Measurements from ENCODE around the gene GPR87. TPM values are rescaled to one million over a fixed set of nuclear protein-coding genes. Genes with fewer than 3 reads are reported as not detected.

The GPR87 gene, protein sequence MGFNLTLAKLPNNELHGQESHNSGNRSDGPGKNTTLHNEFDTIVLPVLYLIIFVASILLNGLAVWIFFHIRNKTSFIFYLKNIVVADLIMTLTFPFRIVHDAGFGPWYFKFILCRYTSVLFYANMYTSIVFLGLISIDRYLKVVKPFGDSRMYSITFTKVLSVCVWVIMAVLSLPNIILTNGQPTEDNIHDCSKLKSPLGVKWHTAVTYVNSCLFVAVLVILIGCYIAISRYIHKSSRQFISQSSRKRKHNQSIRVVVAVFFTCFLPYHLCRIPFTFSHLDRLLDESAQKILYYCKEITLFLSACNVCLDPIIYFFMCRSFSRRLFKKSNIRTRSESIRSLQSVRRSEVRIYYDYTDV
- not detected in 2 replicates for total RNA-seq (2011; cell fraction: chromatin; rRNA removed; ENCODE audit: low replicate concordance)
- not detected in 2 replicates for total RNA-seq (2011; cell fraction: nucleolus; rRNA removed)
- total RNA-seq (2011; cell fraction: nucleoplasm; rRNA removed), result not detected in 2 replicates
- total RNA-seq (2014; rRNA removed), result not detected in 2 replicates
- total RNA-seq (2014; rRNA removed; fragmentation: Illumina TruSeq; extraction: Trizol), result not detected in 2 replicates
- not detected in 2 replicates for total RNA-seq (2015; rRNA removed; fragmentation: Illumina TruSeq; extraction: Trizol)
- total RNA-seq (2021), result not detected in 2 replicates
- not detected in 2 replicates for polyA plus RNA-seq (2011; rRNA removed)
- polyA plus RNA-seq (2011; cell fraction: cytosol; rRNA removed), result not detected in 2 replicates
- not detected in 2 replicates for polyA plus RNA-seq (2011; cell fraction: nucleus; rRNA removed)
- not detected in 2 replicates for polyA plus RNA-seq (2012)
- not detected in 2 replicates for polyA plus RNA-seq (2014; fragmentation: Illumina TruSeq; extraction: Trizol)
- not detected for polyA plus RNA-seq (2014; fragmentation: Nextera tagmentation; extraction: Ambion mirVana)
- polyA plus RNA-seq (2014; rRNA removed), result not detected in 2 replicates
- polyA minus RNA-seq (2011; rRNA and poly(A)+ RNA removed), result not detected in 2 replicates
- not detected in 2 replicates for polyA minus RNA-seq (2011; cell fraction: cytosol; rRNA and poly(A)+ RNA removed)
- not detected in 2 replicates for polyA minus RNA-seq (2011; cell fraction: nucleus; rRNA and poly(A)+ RNA removed)
- percentile 8 among the genes with signal in this experiment for Bru-seq, nascent RNA
- BruChase-seq, experiment 1, labeled RNA remaining after a 2-hour chase, result not detected
- BruChase-seq, experiment 2, labeled RNA remaining after a 6-hour chase, result percentile 8 among the genes with signal in this experiment
- long read RNA-seq, experiment 1, result 0 reads
- long read RNA-seq, experiment 2, result 0 reads
- long read RNA-seq, experiment 3, result 0 reads

DNA sequence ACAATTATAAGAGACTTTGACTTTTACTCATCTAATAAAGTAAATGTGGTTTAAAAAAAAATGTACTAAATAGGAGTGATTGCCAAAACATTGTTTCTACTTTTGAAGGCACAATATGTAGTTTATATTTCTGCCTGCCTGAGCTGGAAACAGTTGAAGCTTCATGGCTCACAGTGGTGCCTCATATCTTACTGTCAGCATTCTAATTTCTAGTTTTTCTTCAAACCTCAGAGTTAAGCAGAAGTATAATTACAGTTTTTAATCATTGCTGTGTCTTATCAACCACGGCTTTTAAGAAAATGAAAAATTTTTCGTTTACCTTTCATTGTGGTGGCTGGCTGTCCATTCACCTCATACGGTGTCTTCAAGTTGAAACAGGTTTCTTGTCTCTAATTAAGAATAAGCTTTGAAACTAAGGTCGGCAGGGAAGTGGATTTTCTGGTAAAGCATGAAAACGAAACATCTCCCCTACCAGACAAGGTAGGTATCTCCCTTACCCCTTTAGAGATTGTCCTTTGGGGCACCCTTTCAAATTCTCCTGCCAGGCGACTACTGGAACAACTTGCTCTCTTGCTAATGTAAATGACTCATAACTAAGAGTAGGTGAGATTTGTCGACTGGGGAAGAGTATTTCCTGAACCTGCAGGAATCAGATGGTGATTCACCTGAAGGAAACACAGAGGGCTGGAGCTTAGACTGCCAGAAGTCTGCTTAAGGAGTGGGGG lies at the start of gene GPR87:
Gene GPR87 (minus strand): TSS at position 554 of the 725 bp plus-strand sequence. CDS start 16,720 bp downstream, outside the sequence.
- TF ChIP-seq ZNF217 (CRISPR knock-in tag; IDR thresholded peaks at IDR 0.05) (no peak), HNRNPLL (IDR thresholded peaks at IDR 0.05; ENCODE audit: low read depth, low read length, poor library complexity, severe bottlenecking) (no peak), MCM7 (IDR thresholded peaks at IDR 0.05) (no peak), ZNF224 (CRISPR knock-in tag; IDR thresholded peaks at IDR 0.05) (no peak), SIN3A (IDR thresholded peaks at IDR 0.05; ENCODE audit: borderline replicate concordance in 2 of 2, control insufficient read depth in 1 of 2, low read depth in 2 of 2, low read length in 2 of 2) (no peak), RUNX1 (IDR thresholded peaks at IDR 0.05; ENCODE audit: low read depth) (no peak)
- TF ChIP-seq, protein P1, sequence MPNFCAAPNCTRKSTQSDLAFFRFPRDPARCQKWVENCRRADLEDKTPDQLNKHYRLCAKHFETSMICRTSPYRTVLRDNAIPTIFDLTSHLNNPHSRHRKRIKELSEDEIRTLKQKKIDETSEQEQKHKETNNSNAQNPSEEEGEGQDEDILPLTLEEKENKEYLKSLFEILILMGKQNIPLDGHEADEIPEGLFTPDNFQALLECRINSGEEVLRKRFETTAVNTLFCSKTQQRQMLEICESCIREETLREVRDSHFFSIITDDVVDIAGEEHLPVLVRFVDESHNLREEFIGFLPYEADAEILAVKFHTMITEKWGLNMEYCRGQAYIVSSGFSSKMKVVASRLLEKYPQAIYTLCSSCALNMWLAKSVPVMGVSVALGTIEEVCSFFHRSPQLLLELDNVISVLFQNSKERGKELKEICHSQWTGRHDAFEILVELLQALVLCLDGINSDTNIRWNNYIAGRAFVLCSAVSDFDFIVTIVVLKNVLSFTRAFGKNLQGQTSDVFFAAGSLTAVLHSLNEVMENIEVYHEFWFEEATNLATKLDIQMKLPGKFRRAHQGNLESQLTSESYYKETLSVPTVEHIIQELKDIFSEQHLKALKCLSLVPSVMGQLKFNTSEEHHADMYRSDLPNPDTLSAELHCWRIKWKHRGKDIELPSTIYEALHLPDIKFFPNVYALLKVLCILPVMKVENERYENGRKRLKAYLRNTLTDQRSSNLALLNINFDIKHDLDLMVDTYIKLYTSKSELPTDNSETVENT (CRISPR knock-in tag; IDR thresholded peaks at IDR 0.05), result no peak
- TF ChIP-seq, protein P2, sequence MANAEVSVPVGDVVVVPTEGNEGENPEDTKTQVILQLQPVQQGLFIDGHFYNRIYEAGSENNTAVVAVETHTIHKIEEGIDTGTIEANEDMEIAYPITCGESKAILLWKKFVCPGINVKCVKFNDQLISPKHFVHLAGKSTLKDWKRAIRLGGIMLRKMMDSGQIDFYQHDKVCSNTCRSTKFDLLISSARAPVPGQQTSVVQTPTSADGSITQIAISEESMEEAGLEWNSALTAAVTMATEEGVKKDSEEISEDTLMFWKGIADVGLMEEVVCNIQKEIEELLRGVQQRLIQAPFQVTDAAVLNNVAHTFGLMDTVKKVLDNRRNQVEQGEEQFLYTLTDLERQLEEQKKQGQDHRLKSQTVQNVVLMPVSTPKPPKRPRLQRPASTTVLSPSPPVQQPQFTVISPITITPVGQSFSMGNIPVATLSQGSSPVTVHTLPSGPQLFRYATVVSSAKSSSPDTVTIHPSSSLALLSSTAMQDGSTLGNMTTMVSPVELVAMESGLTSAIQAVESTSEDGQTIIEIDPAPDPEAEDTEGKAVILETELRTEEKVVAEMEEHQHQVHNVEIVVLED (CRISPR knock-in tag; IDR thresholded peaks at IDR 0.05), result no peak
- H3K4me2 ChIP-seq (ENCODE audit: insufficient read depth, low read length), result no peak within 1 kb of the TSS
- no peak within 1 kb of the TSS for H3K27ac ChIP-seq (ENCODE audit: extremely low read depth, low read depth, low read length)
- intact Hi-C loops (cut with micrococcal nuclease) (no loop called here), in situ Hi-C loops (cut with MboI) (no loop called here)
- FAIRE-seq (peak; percentile 35), DNase-seq (ENCODE audit: extremely low read depth in 1 of 4, low spot score in 3 of 4) (no peak), ATAC-seq (no peak)
- H3K36me3 ChIP-seq (ENCODE audit: control insufficient read depth, insufficient read depth, low read length), result no peaks in the 10 kb centered on the region
- H4K20me1 ChIP-seq (replicated peaks; ENCODE audit: control insufficient read depth, insufficient read depth, low read length), result no peaks in the 10 kb centered on the region
- H2AFZ ChIP-seq (ENCODE audit: low read depth, low read length), result no peak within 1 kb of the TSS
- no peak within 1 kb of the TSS for H3K9ac ChIP-seq (ENCODE audit: insufficient read depth in 1 of 2, low read depth in 2 of 2, low read length in 2 of 2)
- H3K4me3 ChIP-seq, result no peak within 1 kb of the TSS
- H3K9me1 ChIP-seq (ENCODE audit: control insufficient read depth, insufficient read depth, low read length), result no peaks in the 10 kb centered on the region
- POLR2A ChIA-PET, result no interaction called here
- H3K4me1 ChIP-seq (replicated peaks in 1 of 2; ENCODE audit: control insufficient read depth in 2 of 2, insufficient read depth in 2 of 2, low read length in 2 of 2), result no peaks in the 10 kb centered on the region
- peaks cover 4 to 12% of the 10 kb centered on the region in 2 experiments; a peak in 4 of 5 replicates for H3K27me3 ChIP-seq (ENCODE audit: control insufficient read depth in 2 of 2, insufficient read depth in 2 of 2, low read length in 2 of 2)
- CTCF ChIA-PET (ENCODE audit: low intra/inter-chr PET ratio), result no interaction called here
- no peaks in the 10 kb centered on the region for H3K9me3 ChIP-seq (replicated peaks; ENCODE audit: control insufficient read depth, insufficient read depth, low read depth, low read length)
- no TSS peak for BruUV-seq (replicated peaks)
- H3K79me2 ChIP-seq (ENCODE audit: control insufficient read depth, insufficient read depth, low read length), result no peaks in the 10 kb centered on the region
- WGBS (ENCODE audit: insufficient coverage, low coverage, missing lambda C conversion rate), result 2% methylated on average over 7 of the region's 7 CpGs

Data from K562 (cell line).